Calu3 (cell line): ENCODE measurements around the gene CES2. TPM values are rescaled to one million over a fixed set of nuclear protein-coding genes. Genes with fewer than 3 reads are reported as not detected.

Experiments
- Bru-seq: library from RNA; stranded (reverse); fragments of 400-500 nt; gene quantifications from one replicate; lab custom pipeline; 2021; lab: Mats Ljungman, UMichigan
- BruChase-seq, 2 experiments: library from RNA; stranded (reverse); fragments of 400-500 nt; gene quantifications; one replicate each; lab custom pipeline; 2021; lab: Mats Ljungman, UMichigan
- BruUV-seq: library from RNA; stranded (reverse); fragments of 400-500 nt; replicated peaks from 2 replicates; lab custom pipeline; 2021; lab: Mats Ljungman, UMichigan
- CTCF ChIA-PET: fragments of 300-600 bp; sonication (Branson Sonifier 250); formaldehyde crosslinking; loops from one replicate; lab custom pipeline; 2022; ENCODE audit warnings: antibody characterized with exemption; lab: Charles Lee
- DNase-seq: peaks from one replicate; pipeline ENCODE4 v3.0.0; 2022
- H3K27ac Mint-ChIP-seq: one replicate; pipeline ENCODE4 v1.8.0; 2022; ENCODE audit warnings: mixed read lengths; ENCODE audit not compliant: unreplicated experiment
- H3K27me3 Mint-ChIP-seq: one replicate; pipeline ENCODE4 v1.8.0; 2022; ENCODE audit warnings: mixed read lengths; ENCODE audit not compliant: unreplicated experiment
- H3K36me3 Mint-ChIP-seq: one replicate; pipeline ENCODE4 v1.8.0; 2022; ENCODE audit warnings: mild to moderate bottlenecking, moderate library complexity, mixed read lengths; ENCODE audit not compliant: insufficient read depth, unreplicated experiment
- H3K4me1 Mint-ChIP-seq: one replicate; pipeline ENCODE4 v1.8.0; 2022; ENCODE audit warnings: mild to moderate bottlenecking, low read depth, mixed read lengths; ENCODE audit not compliant: unreplicated experiment
- H3K4me3 Mint-ChIP-seq: one replicate; pipeline ENCODE4 v1.8.0; 2022; ENCODE audit warnings: mild to moderate bottlenecking, low read depth, moderate library complexity, mixed read lengths; ENCODE audit not compliant: unreplicated experiment
- H3K9me3 Mint-ChIP-seq: one replicate; pipeline ENCODE4 v1.8.0; 2022; ENCODE audit warnings: low read depth, mixed read lengths; ENCODE audit not compliant: unreplicated experiment
- CTCF ChIP-seq: fragments of 200-600 bp; IDR thresholded peaks from one replicate; pipeline ENCODE4 v1.8.0; 2022; ENCODE audit warnings: antibody characterized with exemption; ENCODE audit not compliant: unreplicated experiment
- intact Hi-C: fragments of 100-400 bp; cut with micrococcal nuclease; formaldehyde crosslinking; loops from one replicate; pipeline ENCODE4 v1.10.0; 2022; ENCODE audit not compliant: unreplicated experiment
- long read RNA-seq: library from polyadenylated mRNA; stranded (forward); transcript quantifications from one replicate; pipeline ENCODE4 v2.0.0, GENCODE V29; 2022
- total RNA-seq: library from RNA; stranded (reverse); gene quantifications from 2 replicates; pipeline ENCODE4 v1.2.3, GENCODE V29; 2022

The CES2 gene, protein sequence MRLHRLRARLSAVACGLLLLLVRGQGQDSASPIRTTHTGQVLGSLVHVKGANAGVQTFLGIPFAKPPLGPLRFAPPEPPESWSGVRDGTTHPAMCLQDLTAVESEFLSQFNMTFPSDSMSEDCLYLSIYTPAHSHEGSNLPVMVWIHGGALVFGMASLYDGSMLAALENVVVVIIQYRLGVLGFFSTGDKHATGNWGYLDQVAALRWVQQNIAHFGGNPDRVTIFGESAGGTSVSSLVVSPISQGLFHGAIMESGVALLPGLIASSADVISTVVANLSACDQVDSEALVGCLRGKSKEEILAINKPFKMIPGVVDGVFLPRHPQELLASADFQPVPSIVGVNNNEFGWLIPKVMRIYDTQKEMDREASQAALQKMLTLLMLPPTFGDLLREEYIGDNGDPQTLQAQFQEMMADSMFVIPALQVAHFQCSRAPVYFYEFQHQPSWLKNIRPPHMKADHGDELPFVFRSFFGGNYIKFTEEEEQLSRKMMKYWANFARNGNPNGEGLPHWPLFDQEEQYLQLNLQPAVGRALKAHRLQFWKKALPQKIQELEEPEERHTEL
- total RNA-seq (58.7 and 61.1 TPM in 2 replicates), Bru-seq, nascent RNA (percentile 76 among the genes with signal in this experiment), BruChase-seq, experiment 1, labeled RNA remaining after a 6-hour chase (percentile 84 among the genes with signal in this experiment), BruChase-seq, experiment 2, labeled RNA remaining after a 2-hour chase (percentile 80 among the genes with signal in this experiment)
- long read RNA-seq, transcript CES2-201 (12 exons, 3,927 nt) = major isoform, 6 of 17 reads
- long read RNA-seq, partial matches to known transcripts = 4 of 17 reads
- long read RNA-seq, other reads (novel, unspliced or antisense) = 4 of 17 reads

DNA sequence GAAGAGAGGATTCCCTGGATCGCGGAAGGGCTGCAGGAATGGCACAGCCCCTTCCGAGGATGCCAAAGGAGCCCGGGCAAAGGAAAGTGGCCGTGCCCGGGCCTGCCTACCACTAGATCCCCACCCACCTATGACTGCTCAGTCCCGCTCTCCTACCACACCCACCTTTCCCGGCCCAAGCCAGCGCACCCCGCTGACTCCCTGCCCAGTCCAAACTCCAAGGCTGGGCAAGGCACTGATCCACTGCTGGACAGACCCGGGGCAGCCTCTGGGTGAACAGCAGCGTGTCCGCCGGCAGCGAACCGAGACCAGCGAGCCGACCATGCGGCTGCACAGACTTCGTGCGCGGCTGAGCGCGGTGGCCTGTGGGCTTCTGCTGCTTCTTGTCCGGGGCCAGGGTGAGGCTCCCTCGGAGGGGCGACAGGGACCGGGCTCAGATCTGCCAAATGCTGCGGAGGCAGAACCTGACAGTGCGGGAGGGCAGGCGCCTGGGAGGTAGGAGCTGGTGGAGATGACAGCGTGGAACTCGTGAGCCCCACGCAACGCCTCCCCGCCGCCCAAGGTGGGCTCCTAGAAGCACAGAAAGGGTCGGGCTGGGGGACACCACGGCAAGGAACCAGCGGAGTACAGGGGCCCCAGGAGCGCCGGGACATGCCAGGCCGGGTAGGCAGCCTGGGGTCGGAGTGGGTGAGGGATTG is at the start of gene CES2:
Gene CES2, plus strand, starts transcription at position 203 of the 698 bp plus-strand sequence. Its CDS starts 120 bp downstream, at position 323.
- Mint-ChIP-seq H3K27ac (peak within 1 kb of the TSS; percentile 74), H3K4me1 (peaks cover 44% of the 10 kb centered on the region), H3K4me3 (peak within 1 kb of the TSS; percentile 92), H3K27me3 (no peaks in the 10 kb centered on the region), H3K9me3 (no peaks in the 10 kb centered on the region), H3K36me3 (peaks cover 45% of the 10 kb centered on the region)
- CTCF ChIA-PET = interaction anchor here (1.3 kb wide), 1 partner anchor 17 kb away, joined by 3 read pairs; the partner anchor contains the start of gene CDH16
- intact Hi-C loops = no loop called here
- peak; percentile 63 for DNase-seq
- BruUV-seq = no TSS peak
- TF ChIP-seq CTCF = no peak

- H3K4me1 Mint-ChIP-seq = peaks cover 7% of the 10 kb centered on the region
- DNase-seq = no peak
- no peak overlapping the region for H3K27ac Mint-ChIP-seq
- no peaks in the 10 kb centered on the region for H3K9me3 Mint-ChIP-seq
- BruUV-seq = no TSS peak
- intact Hi-C loops = no loop called here
- no peak for TF ChIP-seq CTCF
- H3K27me3 Mint-ChIP-seq = no peaks in the 10 kb centered on the region
- peaks cover 21% of the 10 kb centered on the region for H3K36me3 Mint-ChIP-seq
- H3K4me3 Mint-ChIP-seq = no peak overlapping the region
- CTCF ChIA-PET = interaction anchor here (0.5 kb wide), 1 partner anchor 326 kb away, joined by 3 read pairs; no protein-coding TSS in a partner anchor
Measured at GRCh38 chr16:66886321-66886720, 49.0 kb upstream of the CES2 start.

DNA sequence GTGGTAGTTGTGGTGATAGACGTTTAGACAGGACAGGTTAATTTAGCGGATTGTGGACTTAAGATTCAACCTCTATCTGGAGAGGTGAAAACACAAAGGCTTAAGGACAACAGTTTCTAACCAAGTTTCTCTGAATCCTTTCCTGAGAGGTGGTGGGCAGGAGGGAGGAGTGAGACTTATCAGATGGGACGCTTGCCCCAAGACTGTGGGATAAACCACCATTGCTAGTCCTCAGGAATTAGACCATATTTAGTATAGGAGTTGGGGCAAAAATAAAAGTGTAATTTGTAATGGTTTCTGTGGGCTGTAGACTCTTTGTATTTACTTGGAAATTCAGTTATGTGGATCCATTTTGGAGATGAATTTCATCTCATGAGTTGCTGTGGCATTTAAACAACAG is 48.4 kb upstream of the CES2 start:
- Mint-ChIP-seq H3K27me3 (no peaks in the 10 kb centered on the region), H3K4me1 (peaks cover 7% of the 10 kb centered on the region), H3K27ac (no peak overlapping the region), H3K4me3 (no peak overlapping the region), H3K36me3 (peaks cover 20% of the 10 kb centered on the region), H3K9me3 (no peaks in the 10 kb centered on the region)
- BruUV-seq = no TSS peak
- CTCF ChIA-PET = no interaction called here
- TF ChIP-seq CTCF = no peak
- intact Hi-C loops = no loop called here
- no peak for DNase-seq
